Fibroblast of lung (primary cell): ENCODE measurements around the gene PAX3. TPM values are rescaled to one million over a fixed set of nuclear protein-coding genes. Genes with fewer than 3 reads are reported as not detected.

ENCODE experiments used
- DNase-seq, 2 donors: peaks; one replicate each; pipeline versions ENCODE4 v3.0.0 to v3.0.0-alpha.2; 2010; ENCODE audit warnings: low read depth in 2 of 2
- H2AFZ ChIP-seq: 2 replicates; pipeline ENCODE4 v1.5.1; 2012; ENCODE audit warnings: low read length, control low read depth, inconsistent platforms
- H3K27ac ChIP-seq: 2 replicates; pipeline ENCODE4 v1.5.1; 2011; ENCODE audit warnings: low read length, control low read depth; ENCODE audit not compliant: insufficient read depth
- H3K27me3 ChIP-seq: 2 replicates; pipeline ENCODE4 v1.5.1; 2011; ENCODE audit warnings: mild to moderate bottlenecking, low read length; ENCODE audit not compliant: control insufficient read depth, insufficient read depth
- H3K36me3 ChIP-seq: 2 replicates; pipeline ENCODE4 v1.5.1; 2011; ENCODE audit warnings: low read length; ENCODE audit not compliant: control insufficient read depth, insufficient read depth
- H3K4me1 ChIP-seq: 2 replicates; pipeline ENCODE4 v1.5.1; 2011; ENCODE audit warnings: low read length; ENCODE audit not compliant: control insufficient read depth, insufficient read depth; ENCODE audit errors: extremely low read depth
- H3K4me2 ChIP-seq: 2 replicates; pipeline ENCODE4 v1.5.1; 2011; ENCODE audit warnings: low read length, control low read depth; ENCODE audit not compliant: insufficient read depth; ENCODE audit errors: extremely low read depth
- H3K4me3 ChIP-seq, 4 experiments: fragments of 200-600 bp in 1 of 4; sonication (generic) in 1 of 4; replicated peaks in 1 of 4; 2 replicates each; pipeline ENCODE4 v1.5.1; 2011 to 2016; ENCODE audit warnings: low read length in 4 of 4, low read depth in 3 of 4, mild to moderate bottlenecking in 3 of 4, control low read depth in 2 of 4, inconsistent platforms in 1 of 4, mixed read lengths in 1 of 4; ENCODE audit not compliant: insufficient read depth in 1 of 4; ENCODE audit errors: control extremely low read depth in 1 of 4
- H3K79me2 ChIP-seq: 2 replicates; pipeline ENCODE4 v1.5.1; 2012; ENCODE audit warnings: mild to moderate bottlenecking, low read length, inconsistent platforms; ENCODE audit not compliant: control insufficient read depth, insufficient read depth
- H3K9ac ChIP-seq: 2 replicates; pipeline ENCODE4 v1.5.1; 2011; ENCODE audit warnings: mild to moderate bottlenecking, low read length, control low read depth; ENCODE audit not compliant: insufficient read depth
- H3K9me3 ChIP-seq: 2 replicates; pipeline ENCODE4 v1.5.1; 2012; ENCODE audit warnings: low read depth, low read length; ENCODE audit not compliant: control insufficient read depth, insufficient read depth
- H4K20me1 ChIP-seq: 2 replicates; pipeline ENCODE4 v1.5.1; 2011; ENCODE audit warnings: low read length; ENCODE audit not compliant: control insufficient read depth, insufficient read depth; ENCODE audit errors: extremely low read depth
- CTCF ChIP-seq, 2 donors: IDR thresholded peaks in 1 of 2; conservative IDR thresholded peaks in 1 of 2; 1 replicate in 1 of 2; 2 replicates in 1 of 2; pipeline ENCODE4 v1.5.1; 2011 to 2012; ENCODE audit warnings: low read length in 2 of 2, control low read depth in 1 of 2, inconsistent platforms in 1 of 2, low read depth in 1 of 2, mild to moderate bottlenecking in 1 of 2
- EZH2 ChIP-seq: IDR thresholded peaks from 2 replicates; pipeline ENCODE4 v1.5.1; 2012; ENCODE audit warnings: low read length, control low read depth, mild to moderate bottlenecking; ENCODE audit errors: missing control alignments
- polyA plus RNA-seq, 2 donors: library from polyadenylated mRNA; depleted of rRNA in 1 of 2; stranded (reverse) in 1 of 2; unstranded in 1 of 2; fragments of >200 nt; gene quantifications; 2 replicates each; pipeline ENCODE4 v1.2.1, GENCODE V29; 2011 to 2012; ENCODE audit warnings: missing spikeins in 1 of 2
- total RNA-seq: library from RNA; depleted of rRNA; stranded (reverse); fragments of >200 nt; gene quantifications from 2 replicates; pipeline ENCODE4 v1.2.1, GENCODE V29; 2014

PAX3 gene
- total and polyA plus RNA-seq, 2 donors (not counting 1 experiment from before 2014, with no cell fraction given): not detected

DNA sequence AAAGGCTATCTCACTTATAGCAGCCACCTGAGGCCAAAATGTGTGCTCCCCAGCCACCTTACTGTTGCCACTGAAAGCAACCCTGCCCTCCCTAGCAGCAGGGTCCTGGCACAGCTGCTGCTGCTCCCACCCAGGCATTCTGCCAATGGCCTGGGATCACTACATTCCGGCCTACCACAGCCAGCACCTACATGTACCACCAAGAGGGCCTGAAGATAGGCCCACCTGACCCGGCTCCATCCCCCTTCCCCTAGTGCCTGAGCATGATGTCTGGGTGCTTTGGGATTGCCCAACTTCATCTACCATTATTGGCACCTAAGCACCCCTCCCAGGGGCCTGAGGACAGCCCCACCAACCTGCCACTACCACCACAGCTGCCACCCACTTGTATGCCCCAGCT, 34.6 kb upstream of the PAX3 start:
- no peak for TF ChIP-seq CTCF (conservative IDR thresholded peaks at IDR 0.05 in 1 of 2, IDR thresholded peaks at IDR 0.05 in 1 of 2; ENCODE audit: low read depth in 1 of 2, low read length in 2 of 2)
- TF ChIP-seq EZH2: no peak
- Histone ChIP-seq H4K20me1 (no peaks in the 10 kb centered on the region), H3K27ac (no peak overlapping the region), H3K4me3 (no peak overlapping the region), H3K4me2 (no peak overlapping the region), H3K27me3 (no peaks in the 10 kb centered on the region), H3K4me1 (no peaks in the 10 kb centered on the region), H3K9ac (no peak overlapping the region), H3K9me3 (no peaks in the 10 kb centered on the region), H3K79me2 (no peaks in the 10 kb centered on the region), H3K36me3 (no peaks in the 10 kb centered on the region), H2AFZ (no peak overlapping the region)
- no peak for DNase-seq

DNA sequence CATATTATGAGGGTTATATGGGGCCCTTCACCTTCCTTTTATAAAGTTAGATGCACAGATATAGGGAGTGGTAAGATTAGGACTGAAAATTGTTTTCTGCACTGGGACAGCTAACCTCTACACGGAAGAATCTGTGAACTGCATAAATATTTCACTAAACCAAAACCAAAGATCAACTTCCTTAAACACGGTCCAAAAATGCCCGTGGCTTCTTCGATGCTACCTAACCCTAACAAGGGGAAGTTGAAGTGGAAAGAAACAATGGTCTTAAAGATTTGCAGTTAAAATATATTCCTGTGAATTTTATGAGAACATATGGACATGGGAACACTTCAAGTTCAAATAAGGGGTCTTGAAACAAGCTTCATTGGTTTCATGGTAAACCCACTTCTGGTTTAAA, 33.3 kb upstream of the PAX3 start:
- Histone ChIP-seq H3K4me1 (no peaks in the 10 kb centered on the region), H3K79me2 (no peaks in the 10 kb centered on the region), H4K20me1 (no peaks in the 10 kb centered on the region), H3K4me3 (no peak overlapping the region), H3K9me3 (no peaks in the 10 kb centered on the region), H3K9ac (no peak overlapping the region), H3K27me3 (no peaks in the 10 kb centered on the region), H3K4me2 (no peak overlapping the region), H3K36me3 (no peaks in the 10 kb centered on the region), H2AFZ (no peak overlapping the region), H3K27ac (no peak overlapping the region)
- DNase-seq: no peak
- TF ChIP-seq EZH2 (no peak), CTCF (conservative IDR thresholded peaks at IDR 0.05 in 1 of 2, IDR thresholded peaks at IDR 0.05 in 1 of 2; ENCODE audit: low read depth in 1 of 2, low read length in 2 of 2) (no peak)

DNA sequence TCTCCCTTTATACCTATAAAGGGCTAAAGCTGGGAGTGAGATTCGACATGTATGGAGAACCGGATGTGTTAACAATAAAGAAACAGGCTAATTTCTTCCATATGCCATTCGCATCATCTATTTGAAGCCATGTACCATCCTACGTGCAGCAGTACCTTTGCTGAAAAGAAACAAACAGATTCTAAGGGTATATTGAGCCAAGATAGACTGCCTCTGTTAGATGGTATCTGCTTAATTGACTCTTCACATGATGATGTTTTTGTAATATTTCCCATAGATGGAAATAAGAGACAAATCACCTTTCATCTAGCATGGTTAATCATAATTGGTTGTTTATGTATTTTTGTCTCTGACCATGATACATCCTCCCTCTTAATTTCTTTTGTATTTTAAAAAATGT, 32.1 kb upstream of the PAX3 start:
- no peak for TF ChIP-seq EZH2
- no peak for TF ChIP-seq CTCF (conservative IDR thresholded peaks at IDR 0.05 in 1 of 2, IDR thresholded peaks at IDR 0.05 in 1 of 2; ENCODE audit: low read depth in 1 of 2, low read length in 2 of 2)
- DNase-seq: no peak
- H2AFZ ChIP-seq: no peak overlapping the region
- H4K20me1 ChIP-seq: no peaks in the 10 kb centered on the region
- no peaks in the 10 kb centered on the region for H3K4me1 ChIP-seq
- H3K27ac ChIP-seq: no peak overlapping the region
- H3K9me3 ChIP-seq: no peaks in the 10 kb centered on the region
- no peaks in the 10 kb centered on the region for H3K79me2 ChIP-seq
- H3K4me3 ChIP-seq: no peak overlapping the region
- H3K36me3 ChIP-seq: no peaks in the 10 kb centered on the region
- H3K4me2 ChIP-seq: no peak overlapping the region
- H3K9ac ChIP-seq: no peak overlapping the region
- H3K27me3 ChIP-seq: no peaks in the 10 kb centered on the region
